HG03378 (cell line): Measurements from ENCODE around the gene KRTAP4-9.
"Not testable (repeated sequence)": the region's sequence is repeated elsewhere in the genome, so short reads cannot be mapped to it uniquely, and the experiment has no call there.

Experiments used
- ATAC-seq: cut with Tn5 transposase; IDR thresholded peaks from one replicate; pipeline ENCODE4 v1.9.1; 2021; ENCODE audit warnings: mild to moderate bottlenecking, moderate library complexity; ENCODE audit not compliant: unreplicated experiment

Gene KRTAP4-9

DNA sequence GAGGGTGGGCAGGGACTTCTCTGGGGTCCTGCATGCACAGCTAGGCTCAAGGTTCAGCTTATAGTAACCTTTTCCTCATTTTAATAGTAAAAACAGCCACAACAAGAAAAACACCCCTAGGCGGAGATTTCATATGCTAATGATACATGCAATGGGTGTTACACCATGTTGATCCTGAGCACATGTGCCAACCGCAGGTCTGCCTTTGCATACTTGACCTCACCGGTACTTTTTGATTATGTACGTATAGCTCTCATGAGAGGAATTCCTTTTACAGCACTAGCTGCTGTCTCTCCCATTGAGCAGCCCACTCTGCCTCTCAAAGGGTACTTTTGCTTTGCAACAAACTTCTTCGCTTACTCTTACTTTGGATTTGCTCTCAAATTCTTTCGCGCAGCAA is 9.1 kb upstream of the KRTAP4-9 start:
- no peak for ATAC-seq

DNA sequence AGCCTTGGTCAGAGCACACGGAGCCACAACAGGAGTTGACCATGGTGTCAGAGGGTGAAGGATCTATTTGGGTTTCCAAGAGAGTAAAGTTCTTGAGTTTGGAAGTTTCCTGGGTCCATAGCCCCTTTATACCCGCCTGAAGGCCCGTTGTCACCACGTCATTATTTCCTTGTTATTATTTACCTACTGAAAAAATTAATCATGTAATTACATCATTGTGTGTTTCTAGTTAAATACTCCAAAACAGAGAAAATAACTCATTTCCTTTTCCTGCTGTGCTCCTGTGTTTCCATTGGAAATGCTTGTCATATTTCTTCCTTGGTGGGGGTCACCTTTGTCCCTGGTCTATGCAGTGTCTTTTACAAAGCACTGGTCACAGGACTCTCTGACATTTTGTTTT is 7.1 kb upstream of the KRTAP4-9 start, which contains the start of gene KRTAP4-8:
TSS of gene KRTAP4-8 (minus strand) at position 101 of the 400 bp plus-strand sequence. CDS start at position 43, 58 bp downstream.
- ATAC-seq: no peak

- no peak for ATAC-seq
Observed at GRCh38 chr17:41098481-41098880, 6.7 kb upstream of the KRTAP4-9 start.

GRCh38 chr17:41099682-41100480 is 5.3 kb upstream of the KRTAP4-9 start:
- ATAC-seq: not testable (repeated sequence)

DNA sequence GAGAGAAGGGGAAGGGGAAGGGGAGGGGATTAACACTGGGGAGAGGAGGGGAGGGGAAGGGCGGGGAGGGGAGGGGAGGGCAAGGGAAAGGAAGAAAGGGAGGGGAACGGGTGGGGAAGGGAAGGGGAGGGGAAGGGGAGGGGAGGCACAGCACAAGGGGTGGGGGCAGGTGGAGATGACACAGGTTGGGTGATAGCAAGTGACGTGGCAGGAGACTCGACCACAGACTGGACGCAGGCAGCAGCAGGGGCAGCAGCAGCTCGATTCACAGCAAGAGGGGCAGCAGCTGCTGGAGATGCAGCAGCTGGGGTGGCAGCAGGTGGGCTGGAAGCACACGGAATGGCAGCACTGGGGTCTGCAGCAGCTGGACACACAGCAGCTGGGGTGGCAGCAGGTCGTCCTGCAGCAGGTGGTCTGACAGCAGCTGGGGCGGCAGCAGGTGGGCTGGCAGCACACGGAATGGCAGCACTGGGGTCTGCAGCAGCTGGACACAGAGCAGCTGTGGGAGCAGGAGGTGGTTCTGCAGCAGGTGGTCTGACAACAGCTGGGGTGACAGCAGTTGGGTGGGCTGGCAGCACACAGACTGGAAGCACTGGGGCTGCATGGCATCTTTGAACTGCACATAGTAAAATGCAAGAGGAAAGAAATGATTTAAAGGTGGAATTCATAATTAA is 3.5 kb upstream of the KRTAP4-9 start, which contains the start of gene KRTAP4-16:
TSS of gene KRTAP4-16 (minus strand) at position 624 of the 674 bp plus-strand sequence. CDS start at position 624, 0 bp downstream.
- no peak for ATAC-seq

DNA sequence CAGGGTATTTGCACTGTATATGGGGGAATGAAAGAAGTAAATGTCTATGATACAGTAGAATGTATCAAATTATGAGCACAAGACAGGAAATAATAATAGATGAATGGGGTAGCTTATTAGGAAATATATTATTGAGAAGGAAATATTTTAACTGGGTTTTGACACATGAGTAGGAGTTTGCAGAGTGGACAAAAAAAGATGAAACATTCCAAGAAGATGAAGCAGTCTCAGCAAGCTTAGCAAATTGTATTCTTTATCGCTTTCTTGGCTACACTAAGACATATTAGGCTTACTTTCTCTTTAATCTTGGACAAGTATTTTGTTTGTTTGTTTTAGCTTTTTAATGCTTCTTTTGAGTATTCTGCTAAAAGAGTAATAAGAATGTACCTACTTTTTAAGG is 1.3 kb upstream of the KRTAP4-9 start:
- ATAC-seq: no peak

- ATAC-seq: not testable (repeated sequence)
Observed at GRCh38 chr17:41104386-41105038, 677 bp upstream of the KRTAP4-9 start.

- no peak for ATAC-seq
Observed at GRCh38 chr17:41107941-41108450, 2.8 kb downstream of the KRTAP4-9 start.

- ATAC-seq: not testable (repeated sequence)
Observed at GRCh38 chr17:41108728-41109386, 3.7 kb downstream of the KRTAP4-9 start.

DNA sequence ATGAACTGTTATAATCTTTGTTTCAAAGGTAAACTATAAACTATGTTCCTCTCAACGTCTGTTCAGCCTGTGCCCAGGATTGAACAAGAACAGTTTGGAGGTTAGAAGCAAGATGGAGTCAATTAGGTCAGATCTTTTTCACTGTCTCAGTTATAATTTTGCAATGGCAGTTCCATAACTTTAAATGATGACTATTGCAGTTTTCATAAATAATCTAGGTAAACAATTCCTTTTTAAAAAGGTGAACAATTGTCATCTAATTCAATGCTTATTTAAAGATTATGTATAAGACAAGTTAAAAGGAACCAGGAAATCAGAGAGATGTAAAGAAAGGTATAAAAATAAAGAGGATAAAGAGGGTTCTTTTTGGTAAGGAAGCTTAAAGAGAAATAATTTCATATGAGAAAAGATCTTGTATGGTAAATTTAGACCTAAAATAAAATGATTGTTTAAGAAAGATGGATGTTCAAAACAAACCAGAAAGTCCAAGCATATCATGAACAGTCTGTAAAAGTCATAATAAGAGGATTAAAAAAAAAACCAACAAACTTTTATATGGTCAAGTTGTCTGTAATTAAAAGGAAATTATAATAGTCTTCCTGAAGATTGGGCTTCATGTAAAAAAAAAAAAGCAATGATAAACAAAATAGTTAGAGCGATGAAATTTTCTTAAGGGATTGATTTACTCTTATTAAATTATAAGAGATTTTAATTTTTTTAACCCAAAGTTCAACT is 6.1 kb downstream of the KRTAP4-9 start:
- ATAC-seq: no peak

- no peak for ATAC-seq
Observed at GRCh38 chr17:41116297-41116696, 11.1 kb downstream of the KRTAP4-9 start.

GRCh38 chr17:41117846-41118386 is 12.7 kb downstream of the KRTAP4-9 start, which contains the start of gene KRTAP4-11:
TSS of gene KRTAP4-11 (minus strand) at chr17:41118373. CDS start at chr17:41118315, 58 bp downstream.
- not testable (repeated sequence) for ATAC-seq

- no peak for ATAC-seq
Observed at GRCh38 chr17:41118721-41119120, 13.5 kb downstream of the KRTAP4-9 start.

DNA sequence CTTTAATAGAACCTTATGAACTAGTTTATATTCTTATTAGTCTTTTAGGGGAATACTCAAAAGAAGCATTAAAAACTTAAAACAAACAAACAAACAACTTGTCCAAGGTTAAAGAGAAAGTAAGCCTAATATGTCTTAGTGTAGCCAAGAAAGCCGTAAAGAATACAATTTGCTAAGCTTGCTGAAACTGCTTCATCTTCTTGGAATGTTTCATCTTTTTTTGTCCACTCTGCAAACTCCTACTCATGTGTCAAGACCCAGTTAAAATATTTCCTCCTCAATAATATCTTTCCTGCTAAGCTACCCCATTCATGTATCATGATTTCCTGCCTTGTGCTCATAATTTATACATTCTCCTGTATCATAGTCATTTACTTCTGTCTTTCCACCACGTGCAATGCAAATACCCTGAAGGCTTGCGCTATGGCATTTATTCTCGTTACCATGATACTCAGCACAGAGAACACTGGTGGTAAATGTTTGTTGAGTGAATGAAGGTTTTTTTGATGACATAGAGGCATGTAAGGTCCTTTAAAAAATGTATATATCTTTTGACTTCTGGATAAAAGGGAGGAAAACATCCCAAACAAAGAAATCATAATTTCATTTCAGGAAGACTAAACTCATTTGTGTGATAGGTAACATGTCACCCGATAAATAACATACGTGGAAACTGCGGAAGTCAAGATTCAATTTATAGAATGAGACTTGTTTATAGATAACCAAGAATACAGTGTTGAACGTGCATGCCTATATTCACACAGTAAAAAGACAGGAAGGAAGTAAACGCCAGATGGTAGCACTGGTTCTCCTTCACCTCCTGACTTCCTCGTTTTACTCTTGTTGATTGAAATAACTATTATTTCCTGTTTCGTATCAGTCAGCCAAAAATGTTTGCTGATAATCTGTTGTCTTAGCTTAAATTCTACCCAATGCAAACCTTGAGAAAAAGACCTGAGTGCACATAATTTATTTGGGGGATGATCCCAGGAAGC is 14.8 kb downstream of the KRTAP4-9 start:
- ATAC-seq: not testable (repeated sequence)

GRCh38 chr17:41121742-41122141 is 16.6 kb downstream of the KRTAP4-9 start:
- no peak for ATAC-seq

DNA sequence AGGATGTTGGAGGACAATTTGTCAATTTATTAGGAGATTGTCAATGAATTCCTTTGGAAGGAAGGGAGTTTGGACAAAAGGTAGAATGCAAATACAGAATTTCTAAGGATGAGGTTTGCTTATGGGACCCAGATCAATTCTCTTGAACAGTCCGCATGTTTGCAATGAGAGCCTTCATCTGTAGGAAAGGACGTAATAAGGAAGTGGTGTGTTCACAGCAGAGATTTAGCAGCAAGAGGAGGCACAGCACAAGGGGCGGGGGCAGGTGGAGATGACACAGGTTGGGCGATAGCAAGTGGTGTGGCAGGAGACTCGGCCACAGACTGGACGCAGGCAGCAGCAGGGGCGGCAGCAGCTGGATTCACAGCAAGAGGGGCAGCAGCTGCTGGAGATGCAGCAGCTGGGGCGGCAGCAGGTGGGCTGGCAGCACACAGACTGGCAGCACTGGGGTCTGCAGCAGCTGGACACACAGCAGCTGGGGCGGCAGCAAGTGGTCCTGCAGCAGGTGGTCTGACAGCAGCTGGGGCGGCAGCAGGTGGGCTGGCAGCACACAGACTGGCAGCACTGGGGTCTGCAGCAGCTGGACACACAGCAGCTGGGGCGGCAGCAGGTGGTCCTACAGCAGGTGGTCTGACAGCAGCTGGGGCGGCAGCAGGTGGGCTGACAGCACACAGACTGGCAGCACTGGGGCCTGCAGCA is 18.3 kb downstream of the KRTAP4-9 start:
- ATAC-seq: not testable (repeated sequence)

DNA sequence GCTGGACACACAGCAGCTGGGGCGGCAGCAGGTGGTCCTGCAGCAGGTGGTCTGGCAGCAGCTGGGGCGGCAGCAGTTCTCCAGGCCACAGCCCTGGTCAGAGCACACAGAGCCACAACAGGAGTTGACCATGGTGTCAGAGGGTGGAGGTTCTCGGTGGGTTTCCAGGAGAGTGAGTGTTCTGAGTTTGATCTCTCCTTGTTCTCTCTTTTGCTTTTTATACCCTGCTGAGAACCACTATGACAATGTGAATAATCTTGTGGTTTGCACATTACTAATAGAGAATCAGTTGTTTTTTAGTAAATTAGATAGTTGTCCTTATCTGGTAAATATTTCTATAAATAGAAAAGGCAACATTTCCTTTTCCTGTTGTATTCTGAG is 18.8 kb downstream of the KRTAP4-9 start, which contains the start of gene KRTAP4-12:
TSS of gene KRTAP4-12 (minus strand) at position 192 of the 381 bp plus-strand sequence. CDS start at position 132, 60 bp downstream.
- ATAC-seq: not testable (repeated sequence)

GRCh38 chr17:41125064-41125463 is 19.9 kb downstream of the KRTAP4-9 start:
- ATAC-seq: no peak
